Activated naive CD4-positive, alpha-beta T cell treated with anti-CD3 and anti-CD28 coated beads, Interleukin-2, amount 50 U/mL, for 24 hours (primary cell): Measurements from ENCODE around the gene CCDC187.

Source experiments
- H3K27ac Mint-ChIP-seq: one replicate; pipeline ENCODE4 v1.8.0; 2021; ENCODE audit warnings: mild to moderate bottlenecking, mixed read lengths
- H3K27me3 Mint-ChIP-seq: one replicate; pipeline ENCODE4 v1.8.0; 2021; ENCODE audit warnings: mixed read lengths
- H3K36me3 Mint-ChIP-seq: one replicate; pipeline ENCODE4 v1.8.0; 2021; ENCODE audit warnings: mixed read lengths
- H3K4me1 Mint-ChIP-seq: one replicate; pipeline ENCODE4 v1.8.0; 2021; ENCODE audit warnings: mixed read lengths
- H3K4me3 Mint-ChIP-seq: one replicate; pipeline ENCODE4 v1.8.0; 2021; ENCODE audit warnings: mild to moderate bottlenecking, mixed read lengths
- H3K9me3 Mint-ChIP-seq: one replicate; pipeline ENCODE4 v1.8.0; 2021; ENCODE audit warnings: mixed read lengths

Gene CCDC187

DNA sequence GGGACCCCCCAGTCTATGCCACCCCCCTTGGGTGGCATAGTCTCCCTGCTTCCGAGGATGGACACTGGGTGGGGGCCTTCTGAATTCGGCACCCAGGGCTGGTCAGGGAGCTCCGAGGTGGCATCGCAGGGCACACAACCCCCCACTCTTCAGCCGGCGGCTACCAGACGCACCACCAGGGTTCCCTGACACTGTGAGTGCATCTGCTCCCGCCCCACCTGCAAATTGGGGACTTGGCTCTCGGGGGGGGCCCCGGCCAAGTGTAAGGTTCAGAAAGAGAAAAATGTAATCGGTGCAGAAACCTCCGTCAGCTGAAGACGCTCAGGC is 45.6 kb downstream of the CCDC187 start:
- Mint-ChIP-seq H3K27ac (no peak overlapping the region), H3K4me3 (no peak overlapping the region), H3K9me3 (no peaks in the 10 kb centered on the region), H3K27me3 (no peaks in the 10 kb centered on the region), H3K36me3 (no peaks in the 10 kb centered on the region), H3K4me1 (no peaks in the 10 kb centered on the region)

DNA sequence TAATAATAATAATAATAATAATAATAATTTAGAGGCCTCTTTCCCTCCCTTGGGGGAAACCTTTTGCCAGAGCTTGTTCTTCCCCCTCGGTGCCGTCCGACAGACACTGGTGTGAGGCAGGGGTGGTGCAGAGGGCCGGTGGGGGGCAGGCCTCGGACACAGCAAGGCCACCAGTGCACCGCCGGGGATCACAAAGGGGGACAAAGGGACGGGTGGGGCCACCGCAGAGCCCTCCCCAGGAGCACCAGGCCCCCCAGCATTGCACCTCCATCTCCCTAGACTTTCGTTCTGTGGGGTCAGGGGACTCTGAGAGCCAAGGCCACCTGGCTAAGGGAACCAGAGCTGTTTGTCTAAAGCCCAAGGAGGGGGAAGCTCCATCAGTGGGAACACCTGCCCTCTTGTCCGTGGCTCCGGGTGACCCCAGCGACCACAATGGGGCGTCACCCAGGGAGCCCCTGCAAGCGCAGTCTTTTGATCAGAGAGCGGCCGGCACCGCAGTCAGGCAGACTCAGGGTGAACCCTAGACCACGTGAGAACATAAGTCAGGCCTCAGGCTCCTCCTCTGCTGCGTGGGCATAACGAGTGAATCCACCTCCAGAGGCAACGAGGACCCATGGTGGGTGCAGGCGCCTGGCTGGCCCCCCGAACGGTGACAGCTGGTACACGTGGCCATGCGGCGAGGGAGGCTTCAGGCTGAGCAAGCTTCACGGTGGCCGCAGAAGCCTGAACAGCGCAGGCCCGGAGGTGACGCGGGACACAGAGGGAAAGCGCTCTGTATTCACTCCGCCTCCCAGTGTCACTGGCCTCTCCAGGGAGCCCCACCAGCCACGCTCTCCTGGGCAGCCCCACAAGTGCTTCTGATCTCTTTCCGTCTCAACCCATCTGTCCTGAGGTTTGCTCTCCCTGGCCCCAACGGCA is 46.3 kb downstream of the CCDC187 start:
- Mint-ChIP-seq H3K4me3 (no peak overlapping the region), H3K36me3 (no peaks in the 10 kb centered on the region), H3K27me3 (no peaks in the 10 kb centered on the region), H3K9me3 (no peaks in the 10 kb centered on the region), H3K27ac (no peak overlapping the region), H3K4me1 (no peaks in the 10 kb centered on the region)

DNA sequence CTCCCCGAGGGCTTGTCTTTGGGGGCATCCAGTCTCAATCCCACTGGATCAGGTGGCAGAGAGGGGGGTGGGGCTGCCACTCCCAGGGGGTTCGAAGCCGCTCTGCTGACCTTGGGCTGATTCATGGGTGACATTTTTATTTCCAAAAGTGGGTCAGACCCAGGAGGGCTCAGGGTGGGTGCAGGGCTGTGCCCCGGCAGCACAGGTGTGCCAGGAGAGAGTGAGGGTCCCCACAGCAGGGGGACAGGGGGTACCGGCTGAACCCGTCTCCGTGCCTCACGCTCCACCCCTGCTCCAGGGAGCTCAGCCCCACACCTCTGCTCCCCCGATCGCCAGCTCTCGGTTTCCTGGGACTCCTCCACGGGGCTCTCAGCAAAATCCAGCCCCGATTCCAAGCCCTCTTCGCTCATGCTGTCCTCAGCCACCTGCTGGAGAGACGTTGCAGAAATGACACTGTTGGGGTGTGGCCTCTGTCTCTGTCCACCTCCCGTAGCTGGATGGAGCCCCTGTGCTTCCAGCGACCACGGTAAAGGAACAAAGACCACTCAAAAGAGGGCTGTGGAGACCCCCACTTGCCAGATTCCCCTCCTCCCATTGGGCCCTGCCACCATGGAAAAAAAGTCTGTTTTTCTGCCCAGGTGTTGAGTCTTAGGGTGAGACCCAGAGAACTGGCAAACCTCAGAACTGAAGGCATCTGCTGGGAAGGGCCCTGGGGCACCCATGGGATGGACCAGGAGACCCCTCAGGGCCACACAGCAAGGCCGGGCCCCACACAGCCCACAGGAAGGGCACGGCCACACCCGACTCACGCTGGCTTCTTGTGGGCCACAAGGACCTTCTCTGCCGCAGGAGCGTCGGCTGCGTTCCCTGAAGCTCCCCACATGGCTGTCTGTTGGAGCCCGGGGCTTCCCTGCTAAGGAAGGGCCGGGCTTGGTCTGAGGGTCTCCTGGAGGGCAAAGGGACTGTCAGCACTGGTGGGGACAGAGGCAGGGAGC is 47.7 kb downstream of the CCDC187 start:
- Mint-ChIP-seq H3K4me3 (no peak overlapping the region), H3K36me3 (no peaks in the 10 kb centered on the region), H3K27ac (no peak overlapping the region)

DNA sequence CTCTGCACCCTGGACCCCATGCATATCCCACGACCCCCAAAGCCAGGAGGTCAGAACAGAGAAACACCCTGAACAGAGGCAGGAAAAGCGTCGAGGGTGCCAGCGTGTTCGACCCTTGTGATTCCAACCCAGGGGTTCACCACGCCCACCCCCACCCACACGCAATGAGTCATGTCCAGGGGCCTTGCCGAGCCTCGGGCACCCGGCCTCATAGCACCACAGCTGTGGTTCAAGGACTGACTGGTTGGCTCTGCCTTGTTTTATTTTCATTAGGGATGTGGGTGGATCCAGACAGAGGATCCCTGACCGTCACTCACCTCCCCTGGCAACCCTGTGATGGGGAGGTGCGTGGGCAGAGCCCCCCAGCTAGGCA is 48.7 kb downstream of the CCDC187 start:
- H3K9me3 Mint-ChIP-seq: no peaks in the 10 kb centered on the region
- no peaks in the 10 kb centered on the region for H3K4me1 Mint-ChIP-seq
- H3K4me3 Mint-ChIP-seq: no peak overlapping the region
- H3K27me3 Mint-ChIP-seq: no peaks in the 10 kb centered on the region
- H3K27ac Mint-ChIP-seq: no peak overlapping the region
- H3K36me3 Mint-ChIP-seq: no peaks in the 10 kb centered on the region

More for the DNA sequence above, 47.7 kb downstream of the CCDC187 start:
- no peaks in the 10 kb centered on the region for H3K27me3 Mint-ChIP-seq
- no peaks in the 10 kb centered on the region for H3K9me3 Mint-ChIP-seq
- H3K4me1 Mint-ChIP-seq: no peaks in the 10 kb centered on the region

DNA sequence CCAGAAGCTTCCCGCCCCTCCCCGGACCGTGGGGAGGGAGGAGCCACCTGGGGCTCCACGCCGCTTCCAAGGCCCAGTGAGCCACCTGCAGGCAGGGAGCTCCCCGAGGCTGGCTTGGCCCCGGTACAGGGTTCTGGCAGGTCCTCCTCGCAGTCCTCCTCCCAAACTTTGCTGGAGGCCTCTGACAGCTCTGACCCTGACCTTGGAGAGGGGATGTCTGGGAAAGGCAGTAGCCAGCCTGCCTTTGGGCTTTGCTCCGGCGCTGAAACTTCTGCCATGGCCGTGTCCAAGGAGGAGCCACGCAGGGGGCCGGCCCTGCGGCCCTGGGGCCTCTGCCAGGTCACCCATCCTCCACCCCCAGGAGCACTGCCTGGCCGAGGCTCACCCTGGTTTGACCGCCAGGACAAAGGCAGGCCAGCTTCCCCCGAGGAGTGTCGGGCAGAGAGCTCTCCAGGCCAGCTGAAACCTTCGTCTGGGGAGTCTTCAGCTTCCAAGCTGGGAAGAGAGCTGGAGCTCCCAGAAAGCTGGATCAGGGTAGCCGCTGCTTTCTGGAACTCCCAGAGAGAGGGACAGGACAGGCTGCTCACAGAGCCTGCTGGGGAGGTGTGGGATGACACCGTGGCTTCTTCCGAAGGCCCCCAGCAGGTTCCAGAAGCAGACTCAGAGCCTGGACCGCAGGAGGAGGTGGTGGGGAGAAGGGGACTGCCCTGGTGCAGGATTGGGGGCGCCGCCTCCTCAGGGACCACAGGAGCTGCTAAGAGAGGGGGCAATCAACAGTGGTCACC is 49.3 kb downstream of the CCDC187 start:
- Mint-ChIP-seq H3K36me3 (no peaks in the 10 kb centered on the region), H3K4me1 (no peaks in the 10 kb centered on the region), H3K4me3 (no peak overlapping the region), H3K27ac (no peak overlapping the region), H3K27me3 (no peaks in the 10 kb centered on the region), H3K9me3 (no peaks in the 10 kb centered on the region)

DNA sequence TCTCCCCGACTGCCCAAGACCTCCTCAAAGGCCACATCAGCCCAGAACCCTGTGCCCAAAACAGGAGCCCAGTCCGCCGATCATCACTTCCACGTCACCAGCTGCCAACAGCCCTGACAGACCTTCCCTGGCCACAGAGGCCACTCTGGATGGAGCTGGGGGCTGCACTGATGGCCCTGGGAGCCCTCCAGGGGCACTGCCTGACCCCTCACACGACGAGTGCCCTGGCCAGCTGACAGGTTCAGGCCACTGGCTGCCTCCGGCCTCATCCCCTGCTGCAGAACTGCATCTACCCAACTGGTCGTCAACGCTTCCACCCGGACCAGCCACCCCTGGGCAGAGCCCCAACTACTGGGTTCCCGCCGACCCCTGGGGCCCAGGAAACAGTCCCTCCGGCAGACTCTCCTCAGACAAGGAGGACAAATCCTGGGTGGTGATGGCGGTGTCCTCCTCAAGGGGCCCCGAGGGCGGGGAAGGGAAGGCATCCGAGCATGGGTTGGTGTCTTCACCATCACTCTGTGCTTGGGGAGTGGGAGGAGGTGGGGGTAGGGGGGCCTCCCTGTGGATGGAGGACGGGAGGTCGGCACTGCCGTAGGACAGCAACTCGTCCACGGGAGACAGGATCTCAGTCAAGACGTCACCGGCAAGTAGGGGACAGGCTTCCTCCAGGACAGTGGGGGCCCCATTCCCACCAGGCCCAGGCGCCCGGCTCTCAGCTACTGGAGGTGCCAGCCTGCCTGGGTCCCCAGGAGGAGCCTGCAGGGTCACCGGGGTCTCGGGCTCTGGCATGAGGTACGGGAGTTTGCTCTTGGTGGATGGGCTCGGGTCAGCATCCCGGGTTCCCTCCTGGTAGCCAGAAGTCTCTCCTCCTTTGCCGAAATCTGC is 50.4 kb downstream of the CCDC187 start:
- H3K4me3 Mint-ChIP-seq: no peak overlapping the region
- H3K27ac Mint-ChIP-seq: peak overlapping the region; percentile 51
- H3K4me1 Mint-ChIP-seq: no peaks in the 10 kb centered on the region
- no peaks in the 10 kb centered on the region for H3K36me3 Mint-ChIP-seq
- no peaks in the 10 kb centered on the region for H3K27me3 Mint-ChIP-seq
- no peaks in the 10 kb centered on the region for H3K9me3 Mint-ChIP-seq

DNA sequence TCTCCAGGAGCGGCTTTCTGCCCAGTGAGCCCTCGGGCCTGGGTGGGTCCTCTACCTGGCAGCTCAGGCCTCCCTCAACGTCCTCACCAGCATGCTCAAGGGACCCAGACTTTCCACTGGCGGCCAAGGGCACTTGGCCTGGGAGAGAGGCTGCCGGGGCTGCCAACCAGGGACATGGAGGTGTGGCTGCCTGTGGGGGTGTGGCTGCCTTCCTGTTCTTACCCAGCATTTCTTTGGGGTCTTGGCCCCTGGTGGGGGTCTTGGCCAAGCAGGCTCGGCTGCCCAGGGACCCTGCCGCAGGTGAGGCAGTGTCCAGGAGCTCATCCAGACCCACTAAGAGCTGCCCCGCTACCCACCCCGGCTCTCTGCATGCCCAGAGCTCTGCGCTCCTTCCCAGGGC is 51.0 kb downstream of the CCDC187 start:
- no peaks in the 10 kb centered on the region for H3K9me3 Mint-ChIP-seq
- H3K4me3 Mint-ChIP-seq: no peak overlapping the region
- no peaks in the 10 kb centered on the region for H3K4me1 Mint-ChIP-seq
- H3K27me3 Mint-ChIP-seq: no peaks in the 10 kb centered on the region
- H3K36me3 Mint-ChIP-seq: no peaks in the 10 kb centered on the region
- H3K27ac Mint-ChIP-seq: peak overlapping the region; percentile 51

DNA sequence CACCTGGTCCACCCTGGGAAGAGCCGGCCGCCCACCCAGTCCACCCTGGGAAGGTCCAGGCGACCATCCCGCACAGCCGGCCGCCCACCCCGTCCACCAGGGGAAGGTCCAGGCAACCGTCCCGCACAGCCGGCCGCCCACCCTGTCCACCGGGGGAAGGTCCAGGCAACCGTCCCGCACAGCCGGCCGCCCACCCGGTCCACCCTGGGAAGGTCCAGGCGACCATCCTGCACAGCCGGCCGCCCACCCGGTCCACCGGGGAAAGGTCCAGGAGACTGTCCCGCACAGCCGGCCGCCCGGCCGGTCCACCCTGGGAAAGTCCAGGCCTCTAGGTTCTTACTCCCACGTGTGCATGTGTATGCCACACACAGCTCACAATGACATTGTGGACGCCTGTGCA is 51.6 kb downstream of the CCDC187 start:
- Mint-ChIP-seq H3K27ac (no peak overlapping the region), H3K9me3 (no peaks in the 10 kb centered on the region), H3K27me3 (no peaks in the 10 kb centered on the region), H3K4me3 (no peak overlapping the region), H3K36me3 (no peaks in the 10 kb centered on the region), H3K4me1 (no peaks in the 10 kb centered on the region)

DNA sequence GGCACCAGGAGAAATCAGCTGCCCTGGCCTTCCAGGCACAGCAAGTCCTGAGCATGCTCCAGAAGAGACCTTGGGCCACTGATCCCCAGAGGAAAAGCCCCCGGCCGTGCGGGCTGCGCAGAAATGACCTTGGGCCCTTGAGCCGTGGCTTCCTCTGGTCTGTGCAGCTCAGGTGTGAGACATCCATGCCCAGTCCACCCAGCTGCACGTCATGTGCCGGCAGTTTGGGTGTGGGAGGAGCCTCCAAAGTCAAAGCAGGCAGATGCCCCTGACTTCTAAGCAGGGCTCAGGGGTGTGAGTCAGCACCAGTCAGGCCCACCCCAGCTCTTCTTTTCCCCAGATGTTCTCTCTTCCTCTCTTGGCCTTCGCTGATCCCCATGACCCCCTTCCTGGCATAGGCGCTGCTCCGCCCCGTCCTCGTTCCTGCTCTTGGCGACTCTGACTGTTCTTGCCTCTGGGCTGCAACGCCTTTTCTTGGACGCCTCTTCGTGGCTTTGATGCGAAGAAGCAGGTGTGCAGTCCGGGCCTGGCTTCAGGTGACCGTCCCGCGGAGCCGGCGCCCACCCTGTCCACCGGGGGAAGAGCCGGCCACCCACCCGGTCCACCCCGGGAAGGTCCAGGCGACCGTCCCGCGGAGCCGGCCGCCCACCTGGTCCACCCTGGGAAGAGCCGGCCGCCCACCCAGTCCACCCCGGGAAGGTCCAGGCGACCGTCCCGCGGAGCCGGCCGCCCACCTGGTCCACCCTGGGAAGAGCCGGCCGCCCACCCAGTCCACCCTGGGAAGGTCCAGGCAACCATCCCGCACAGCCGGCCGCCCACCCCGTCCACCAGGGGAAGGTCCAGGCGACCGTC is 52.4 kb downstream of the CCDC187 start:
- no peaks in the 10 kb centered on the region for H3K27me3 Mint-ChIP-seq
- H3K36me3 Mint-ChIP-seq: no peaks in the 10 kb centered on the region
- no peaks in the 10 kb centered on the region for H3K4me1 Mint-ChIP-seq

DNA sequence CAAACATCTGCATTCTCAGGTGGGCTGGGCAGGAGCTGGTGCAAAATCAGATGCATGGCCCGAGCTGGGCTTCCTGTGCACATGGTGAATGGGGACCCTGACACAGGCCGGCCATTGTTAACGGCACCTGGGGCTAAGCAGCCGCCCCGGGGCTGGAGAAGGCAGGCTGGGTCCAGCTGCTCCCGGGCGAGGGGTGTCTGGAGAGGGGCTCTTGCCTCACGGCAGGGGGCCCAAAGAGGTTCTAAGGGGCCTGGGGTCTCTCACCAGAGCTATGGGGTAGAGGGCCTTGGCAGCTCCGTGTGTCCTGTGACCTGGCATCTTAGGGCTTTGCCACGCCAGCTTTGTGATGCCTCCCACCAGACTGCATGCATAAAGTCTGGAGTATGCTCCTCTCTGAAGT is 53.2 kb downstream of the CCDC187 start:
- Mint-ChIP-seq H3K9me3 (no peaks in the 10 kb centered on the region), H3K4me3 (no peak overlapping the region), H3K27ac (no peak overlapping the region), H3K4me1 (no peaks in the 10 kb centered on the region), H3K36me3 (no peaks in the 10 kb centered on the region), H3K27me3 (no peaks in the 10 kb centered on the region)

More for the DNA sequence above, 52.4 kb downstream of the CCDC187 start:
- Mint-ChIP-seq H3K27ac (no peak overlapping the region), H3K9me3 (no peaks in the 10 kb centered on the region), H3K4me3 (no peak overlapping the region)

DNA sequence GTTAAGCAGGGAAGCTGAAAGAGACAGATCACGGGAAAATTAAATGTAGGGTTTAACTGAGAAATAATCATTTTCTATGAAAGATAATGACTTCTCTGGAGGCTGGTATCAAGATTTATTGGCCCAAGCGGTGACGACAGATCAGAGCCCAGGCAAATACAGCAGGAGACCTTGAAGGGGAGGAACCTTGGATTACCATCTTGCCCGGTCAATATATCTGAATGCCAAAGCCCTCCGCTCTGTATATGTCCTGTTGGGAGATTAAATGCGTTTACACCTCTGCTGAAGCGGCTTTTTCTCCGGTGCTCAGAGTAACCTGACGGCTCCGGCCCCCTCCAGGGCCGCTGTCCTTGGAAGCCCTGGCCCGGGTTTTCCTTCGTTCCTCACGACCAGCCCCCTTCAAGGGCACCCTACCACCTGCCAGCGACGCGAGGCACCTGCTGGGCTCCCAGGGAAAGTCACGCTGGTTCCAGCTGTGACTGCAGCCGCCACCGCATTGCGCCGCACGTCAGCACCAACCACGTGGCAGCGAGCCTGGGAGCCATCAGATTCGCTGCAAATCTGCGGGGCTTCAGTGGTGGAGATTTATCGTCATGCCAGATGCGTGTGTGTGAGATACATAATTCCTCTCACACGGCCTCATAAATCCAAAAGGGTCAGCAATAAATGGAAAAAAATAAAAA is 53.9 kb downstream of the CCDC187 start:
- Mint-ChIP-seq H3K4me1 (peaks cover 1% of the 10 kb centered on the region), H3K4me3 (no peak overlapping the region), H3K36me3 (peaks cover under 1% of the 10 kb centered on the region), H3K27ac (peak overlapping the region; percentile 17), H3K9me3 (no peaks in the 10 kb centered on the region), H3K27me3 (no peaks in the 10 kb centered on the region)

DNA sequence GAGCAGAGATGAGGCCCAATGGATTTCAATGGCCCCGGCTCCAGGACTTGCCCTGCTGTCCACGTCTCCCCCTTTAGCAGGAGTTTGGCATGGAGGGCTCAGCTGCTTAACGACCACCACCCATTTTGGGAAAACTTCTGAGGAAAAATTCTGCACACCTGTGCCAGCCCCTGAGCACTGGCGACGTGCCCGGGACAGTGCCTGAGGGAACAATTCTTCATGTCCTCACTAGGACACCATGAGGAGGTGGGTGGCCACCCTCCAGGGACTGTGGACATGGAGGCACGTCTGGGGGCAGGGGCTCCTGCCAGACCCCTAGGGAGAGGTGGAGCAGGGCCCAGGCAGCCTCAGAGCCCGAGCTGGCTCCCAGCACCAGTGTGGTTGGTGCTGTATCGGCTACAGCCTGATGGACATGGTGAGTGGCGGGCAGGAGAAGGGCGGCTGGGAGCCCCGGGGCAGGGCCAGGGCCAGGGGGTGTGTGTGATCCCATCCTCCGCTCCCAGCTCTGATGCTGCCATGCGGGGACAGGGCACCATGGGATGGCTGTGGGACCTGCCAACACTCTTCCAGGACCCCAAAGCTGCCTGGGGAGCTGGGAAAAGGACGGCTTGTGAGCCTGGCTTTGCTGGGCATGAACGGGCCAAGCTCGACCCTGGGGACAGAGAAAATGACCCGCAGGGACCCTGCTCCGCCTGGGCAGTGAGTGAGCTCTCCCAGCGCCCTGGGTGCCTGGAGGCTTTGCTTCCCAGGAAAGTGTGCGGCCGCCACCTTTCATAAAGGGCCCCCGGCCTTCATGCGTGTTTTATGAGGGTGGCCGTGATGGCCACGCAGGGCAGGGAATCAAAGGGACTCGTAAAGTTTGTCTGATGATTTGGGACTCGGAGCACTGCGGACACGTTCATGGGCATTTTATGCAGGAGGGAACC is 54.7 kb downstream of the CCDC187 start:
- no peak overlapping the region for H3K4me3 Mint-ChIP-seq
- H3K4me1 Mint-ChIP-seq: peaks cover 9% of the 10 kb centered on the region
- H3K9me3 Mint-ChIP-seq: no peaks in the 10 kb centered on the region
- H3K27me3 Mint-ChIP-seq: no peaks in the 10 kb centered on the region
- H3K27ac Mint-ChIP-seq: peak overlapping the region; percentile 55
- H3K36me3 Mint-ChIP-seq: peaks cover 3% of the 10 kb centered on the region
